Endothelial cell of umbilical vein (primary cell): ENCODE results near the gene OR4N2. TPM values are rescaled to one million over a fixed set of nuclear protein-coding genes. Genes with fewer than 3 reads are reported as not detected.

Source experiments
- BruUV-seq: library from RNA; stranded (reverse); fragments of 400-500 nt; replicated peaks from 2 replicates; lab custom pipeline; 2021; lab: Mats Ljungman, UMichigan
- CTCF ChIA-PET: fragments of 300-600, 350-600 bp; sonication (Branson Sonifier 250); formaldehyde crosslinking; loops from one replicate; lab custom pipeline; 2021; ENCODE audit warnings: antibody characterized with exemption, inconsistent platforms; lab: Charles Lee
- POLR2A ChIA-PET: fragments of 300-600, 350-600 bp; sonication (Branson Sonifier 250); formaldehyde crosslinking; loops from one replicate; lab custom pipeline; 2021; ENCODE audit warnings: antibody characterized with exemption, inconsistent platforms; lab: Charles Lee
- DNase-seq: peaks from one replicate; pipeline ENCODE4 v3.0.0-alpha.2; 2011; ENCODE audit warnings: low read depth, low spot score
- FAIRE-seq: peaks from 2 replicates; lab custom pipeline; 2011; peaks lifted over from hg19 to GRCh38; lab: Jason Lieb, UNC
- H2AFZ ChIP-seq: 2 replicates; pipeline ENCODE4 v1.6.0; 2012; ENCODE audit warnings: low read depth, low read length, control low read depth, inconsistent platforms
- H3K27ac ChIP-seq: 2 replicates; pipeline ENCODE4 v1.5.1; 2011; ENCODE audit warnings: low read depth, mild to moderate bottlenecking, control low read depth, low read length, moderate library complexity; ENCODE audit not compliant: insufficient read depth
- H3K27me3 ChIP-seq, 2 experiments: 2 replicates each; pipeline versions ENCODE4 v1.6.0 to v1.6.1; 2011; ENCODE audit warnings: low read length in 2 of 2, mixed read lengths in 1 of 2; ENCODE audit not compliant: control insufficient read depth in 2 of 2, insufficient read depth in 2 of 2
- H3K36me3 ChIP-seq, 2 experiments: 2 replicates in 1 of 2; 3 replicates in 1 of 2; pipeline ENCODE4 v1.5.1; 2011; ENCODE audit warnings: low read length in 2 of 2, mild to moderate bottlenecking in 1 of 2, moderate library complexity in 1 of 2; ENCODE audit not compliant: control insufficient read depth in 2 of 2, insufficient read depth in 2 of 2; ENCODE audit errors: extremely low read depth in 1 of 2
- H3K4me1 ChIP-seq: 3 replicates; pipeline ENCODE4 v1.5.1; 2011; ENCODE audit warnings: mild to moderate bottlenecking, low read length; ENCODE audit not compliant: control insufficient read depth, insufficient read depth; ENCODE audit errors: extremely low read depth
- H3K4me2 ChIP-seq: 2 replicates; pipeline ENCODE4 v1.6.1; 2011; ENCODE audit warnings: low read length, control low read depth, mixed read lengths; ENCODE audit not compliant: insufficient read depth
- H3K4me3 ChIP-seq, 3 experiments: fragments of 200-600 bp in 1 of 3; sonication (generic), shearing (Covaris generic) in 1 of 3; replicated peaks in 1 of 3; 2 replicates each; pipeline ENCODE4 v1.5.1; 2011 to 2016; ENCODE audit warnings: control low read depth in 3 of 3, low read length in 3 of 3, mild to moderate bottlenecking in 2 of 3, inconsistent platforms in 1 of 3, low read depth in 1 of 3, moderate library complexity in 1 of 3; ENCODE audit not compliant: insufficient read depth in 1 of 3
- H3K79me2 ChIP-seq: 2 replicates; pipeline ENCODE4 v1.6.0; 2012; ENCODE audit warnings: low read length, inconsistent platforms; ENCODE audit not compliant: control insufficient read depth, insufficient read depth
- H3K9ac ChIP-seq: replicated peaks from 2 replicates; pipeline ENCODE3; 2011; ENCODE audit warnings: low read length, control low read depth; ENCODE audit not compliant: insufficient read depth; ENCODE audit errors: extremely low read depth
- H3K9me1 ChIP-seq: replicated peaks from 3 replicates; pipeline ENCODE4 v1.6.0; 2011; ENCODE audit warnings: mild to moderate bottlenecking, low read length; ENCODE audit not compliant: control insufficient read depth, insufficient read depth; ENCODE audit errors: extremely low read depth
- H3K9me3 ChIP-seq: replicated peaks from 2 replicates; pipeline ENCODE4 v1.5.1; 2012; ENCODE audit warnings: low read length, inconsistent platforms; ENCODE audit not compliant: control insufficient read depth, insufficient read depth
- H4K20me1 ChIP-seq: replicated peaks from 2 replicates; pipeline ENCODE3; 2011; ENCODE audit warnings: mild to moderate bottlenecking, low read length; ENCODE audit not compliant: control insufficient read depth, insufficient read depth; ENCODE audit errors: extremely low read depth
- CTCF ChIP-seq, 2 donors: IDR thresholded peaks; 1 replicate in 1 of 2; 2 replicates in 1 of 2; pipeline ENCODE4 v1.5.1; 2011; ENCODE audit warnings: low read length in 2 of 2, mild to moderate bottlenecking in 2 of 2, moderate library complexity in 2 of 2, control low read depth in 1 of 2, inconsistent platforms in 1 of 2, low read depth in 1 of 2; ENCODE audit not compliant: insufficient read depth in 1 of 2; ENCODE audit errors: extremely low read depth in 1 of 2
- EZH2 ChIP-seq: IDR thresholded peaks from 2 replicates; pipeline ENCODE4 v1.6.1; 2012; ENCODE audit warnings: borderline replicate concordance, low read depth, mild to moderate bottlenecking, moderate library complexity, low read length, inconsistent platforms; ENCODE audit not compliant: severe bottlenecking
- FOS ChIP-seq: IDR thresholded peaks from 2 replicates; pipeline ENCODE4 v1.6.1; 2011; ENCODE audit warnings: mild to moderate bottlenecking, low read length, moderate library complexity, borderline replicate concordance; ENCODE audit not compliant: insufficient read depth
- GATA2 ChIP-seq: IDR thresholded peaks from 2 replicates; pipeline ENCODE4 v1.7.0; 2011; ENCODE audit warnings: low read depth, mild to moderate bottlenecking, moderate library complexity, mixed read lengths, low read length; ENCODE audit not compliant: insufficient read length, insufficient read depth
- JUN ChIP-seq: IDR thresholded peaks from 2 replicates; pipeline ENCODE4 v1.6.1; 2011; ENCODE audit warnings: borderline replicate concordance, low read depth; ENCODE audit not compliant: insufficient read length, insufficient read depth
- MAX ChIP-seq: IDR thresholded peaks from 2 replicates; pipeline ENCODE4 v1.6.1; 2011; ENCODE audit not compliant: insufficient read depth, insufficient read length
- MYC ChIP-seq: IDR thresholded peaks from one replicate; pipeline ENCODE4 v1.6.1; 2011; ENCODE audit warnings: mild to moderate bottlenecking, low read depth, low read length
- POLR2A ChIP-seq: IDR thresholded peaks from 2 replicates; pipeline ENCODE4 v1.6.1; 2012; ENCODE audit warnings: low read depth, mild to moderate bottlenecking, control low read depth, low read length
- POLR2AphosphoS5 ChIP-seq: IDR thresholded peaks from 2 replicates; pipeline ENCODE4 v1.6.1; 2012; ENCODE audit warnings: low read depth, mild to moderate bottlenecking, control low read depth, low read length, moderate library complexity; ENCODE audit not compliant: insufficient read depth
- dilution Hi-C: fragments of 300-500 bp; cut with MboI; formaldehyde crosslinking; loops from one replicate; pipeline ENCODE4 v1.15.0; 2019; ENCODE audit warnings: low sequenced_read_pairs; ENCODE audit not compliant: extremely low pct_ligation_motif_present
- intact Hi-C: fragments of 100-400 bp; cut with micrococcal nuclease; formaldehyde crosslinking; loops from one replicate; pipeline ENCODE4 v1.10.0; 2022
- polyA plus RNA-seq, 4 experiments: library from polyadenylated mRNA; depleted of rRNA in 3 of 4; stranded (reverse) in 3 of 4; unstranded in 1 of 4; fragments of >200 nt; gene quantifications; 2 replicates each; pipeline versions ENCODE4 v1.2.1 to v1.2.3, GENCODE V29; 2011 to 2012; ENCODE audit warnings: missing spikeins in 1 of 4
- total RNA-seq: library from RNA; stranded (reverse); gene quantifications from 2 replicates; pipeline ENCODE4 v1.2.3, GENCODE V29; 2021

Gene OR4N2
- total and polyA plus RNA-seq, 2 donors (not counting 3 experiments of a cell fraction or from before 2014, with no cell fraction given), result not detected

- FAIRE-seq (no peak), DNase-seq (no peak)
- intact Hi-C loops, result no loop called here
- Histone ChIP-seq H3K9me1 (no peaks in the 10 kb centered on the region), H3K4me2 (no peak overlapping the region), H3K9me3 (peaks cover 2% of the 10 kb centered on the region), H4K20me1 (no peaks in the 10 kb centered on the region), H3K9ac (no peak overlapping the region), H3K79me2 (no peaks in the 10 kb centered on the region), H2AFZ (no peak overlapping the region), H3K36me3 (no peaks in the 10 kb centered on the region), H3K4me1 (no peaks in the 10 kb centered on the region), H3K27ac (no peak overlapping the region), H3K27me3 (no peaks in the 10 kb centered on the region), H3K4me3 (no peak overlapping the region)
- TF ChIP-seq POLR2AphosphoS5, result no peak
- no TSS peak for BruUV-seq
- dilution Hi-C loops, result no loop called here
- CTCF ChIA-PET, result no interaction called here
- POLR2A ChIA-PET, result no interaction called here
Observed at GRCh38 chr14:19799880-19800279, 3.7 kb upstream of the OR4N2 start.

- ChIA-PET POLR2A (no interaction called here), CTCF (no interaction called here)
- no TSS peak for BruUV-seq
- Histone ChIP-seq H3K4me1 (no peaks in the 10 kb centered on the region), H3K4me2 (no peak overlapping the region), H3K36me3 (no peaks in the 10 kb centered on the region), H3K4me3 (no peak overlapping the region), H3K79me2 (no peaks in the 10 kb centered on the region), H3K9me3 (peaks cover 2% of the 10 kb centered on the region), H2AFZ (no peak overlapping the region), H3K9me1 (no peaks in the 10 kb centered on the region), H3K27ac (no peak overlapping the region), H3K9ac (no peak overlapping the region), H4K20me1 (no peaks in the 10 kb centered on the region), H3K27me3 (no peaks in the 10 kb centered on the region)
- intact Hi-C loops, result no loop called here
- no peak for TF ChIP-seq EZH2
- TF ChIP-seq FOS, result no peak
- TF ChIP-seq GATA2, result no peak
- TF ChIP-seq CTCF (IDR thresholded peaks at IDR 0.05; ENCODE audit: extremely low read depth in 1 of 2, insufficient read depth in 1 of 2, low read depth in 1 of 2, low read length in 2 of 2), result no peak
- no peak for TF ChIP-seq POLR2AphosphoS5
- no peak for TF ChIP-seq JUN
- no peak for TF ChIP-seq POLR2A
- no peak for TF ChIP-seq MYC
- no peak for TF ChIP-seq MAX
- FAIRE-seq (no peak), DNase-seq (no peak)
- dilution Hi-C loops, result no loop called here
Observed at GRCh38 chr14:19800282-19801117, 3.1 kb upstream of the OR4N2 start.
